ENCODE measurements around the gene METTL25. TPM values are rescaled to one million over a fixed set of nuclear protein-coding genes. Genes with fewer than 3 reads are reported as not detected.
A peak's percentile ranks its signal among the peaks of the same experiment; 100 is the strongest.

METTL25 gene
- total and polyA plus RNA-seq, 5 experiments from 2014 or later, result 8.2 to 20.3 (median 12.4) TPM

DNA sequence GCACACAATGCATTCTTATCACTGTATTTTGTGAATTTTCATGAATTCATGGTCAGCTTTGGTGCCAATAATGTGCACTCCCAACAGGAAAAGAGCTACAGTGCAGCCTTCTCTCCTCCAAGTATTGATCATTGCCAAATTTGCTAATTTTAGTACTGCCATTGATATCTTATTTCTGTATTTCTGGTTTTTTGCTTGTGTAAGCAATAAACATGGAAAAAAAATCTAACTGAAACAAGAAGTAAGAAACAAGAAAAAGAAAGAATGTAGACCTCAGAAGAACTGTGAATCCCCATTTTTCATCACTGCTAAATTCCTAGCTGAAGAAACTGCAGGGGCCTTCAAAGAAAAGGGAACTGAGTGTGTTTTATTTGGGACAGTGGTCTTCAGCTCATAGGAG is 161.2 kb downstream of the METTL25 start:
- ATAC-seq (no peak), DNase-seq (no peak)
- Mint-ChIP-seq H3K27me3 (peaks cover 0 to 3% (median 0%) of the 10 kb centered on the region in 5 donors), H3K27ac (no peak overlapping the region), H3K4me3 (no peak overlapping the region), H3K36me3 (no peaks in the 10 kb centered on the region), H3K9me3 (peaks cover 0 to 2% (median 0%) of the 10 kb centered on the region in 9 donors), H3K4me1 (no peaks in the 10 kb centered on the region)
- POLR2A ChIA-PET, result no interaction called here

DNA sequence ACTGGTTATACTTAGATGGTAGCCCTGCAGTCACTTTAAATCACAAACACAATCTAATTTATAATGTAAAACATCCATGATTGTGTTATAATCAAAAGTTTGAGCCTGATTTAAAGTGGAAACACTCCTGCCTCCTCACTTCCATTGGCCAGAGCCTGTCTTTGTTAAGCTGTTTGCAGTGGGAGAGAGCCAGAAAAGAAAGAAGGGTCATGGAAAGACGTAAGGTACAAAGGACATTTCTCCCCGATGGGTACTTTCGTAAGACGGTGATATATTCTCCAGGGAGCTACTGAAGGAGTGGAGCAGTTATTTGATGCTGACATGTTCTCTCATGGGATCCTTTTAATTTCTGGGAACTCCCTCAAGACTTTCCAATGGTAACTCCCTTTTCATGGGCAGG is 164.0 kb downstream of the METTL25 start:
- no peak for DNase-seq
- H3K9me3 Mint-ChIP-seq, result peaks cover 0 to 2% (median 0%) of the 10 kb centered on the region in 9 donors
- no peaks in the 10 kb centered on the region for H3K4me1 Mint-ChIP-seq
- no peak overlapping the region for H3K4me3 Mint-ChIP-seq
- no peak for ATAC-seq
- POLR2A ChIA-PET, result no interaction called here
- H3K36me3 Mint-ChIP-seq, result no peaks in the 10 kb centered on the region
- H3K27me3 Mint-ChIP-seq, result peaks cover 0 to 6% (median 1%) of the 10 kb centered on the region in 5 donors
- no peak overlapping the region for H3K27ac Mint-ChIP-seq

DNA sequence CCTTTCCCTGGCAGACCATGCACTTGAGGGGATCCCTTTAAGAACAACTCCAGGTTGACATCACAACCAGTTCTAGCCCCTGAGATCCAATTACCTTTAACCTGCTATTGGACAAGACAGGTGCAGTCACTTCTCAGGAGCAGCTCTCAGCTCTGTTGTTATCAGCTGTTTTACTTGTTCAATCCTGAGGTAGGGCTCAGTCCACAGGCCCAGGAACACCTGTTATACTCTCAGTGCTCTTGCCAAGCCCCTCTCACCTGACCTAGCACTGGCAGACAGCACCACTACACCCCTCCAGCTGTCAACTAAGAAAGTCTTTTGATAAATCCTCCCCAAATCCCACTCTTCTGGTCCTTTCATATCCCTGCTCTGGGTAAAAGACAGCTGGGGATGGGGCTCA is 164.4 kb downstream of the METTL25 start:
- ATAC-seq (no peak), DNase-seq (no peak)
- H3K36me3 Mint-ChIP-seq, result no peaks in the 10 kb centered on the region
- no peaks in the 10 kb centered on the region for H3K4me1 Mint-ChIP-seq
- POLR2A ChIA-PET, result no interaction called here
- H3K9me3 Mint-ChIP-seq, result no peaks in the 10 kb centered on the region
- H3K4me3 Mint-ChIP-seq, result no peak overlapping the region
- peaks cover 0 to 6% (median 2%) of the 10 kb centered on the region in 5 donors for H3K27me3 Mint-ChIP-seq
- H3K27ac Mint-ChIP-seq, result no peak overlapping the region

DNA sequence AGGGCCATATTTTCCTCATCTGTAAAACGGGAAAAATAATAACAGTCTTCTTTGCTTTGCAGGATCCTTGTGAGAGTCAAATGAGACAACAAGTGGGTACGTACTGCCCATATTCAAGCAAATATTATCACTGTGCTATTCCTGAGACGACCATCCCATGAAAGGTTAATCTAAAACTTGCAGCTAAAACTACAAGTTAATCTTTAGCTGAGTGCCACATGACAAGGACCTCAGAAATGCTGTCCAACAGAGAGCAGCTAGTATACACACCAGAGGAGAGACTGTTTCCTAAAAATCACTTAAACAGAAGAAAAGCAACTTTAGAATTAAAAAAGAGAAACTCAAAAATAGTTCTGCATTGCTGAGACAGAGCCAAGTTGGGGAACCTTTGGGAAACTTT is 165.7 kb downstream of the METTL25 start:
- ATAC-seq (no peak), DNase-seq (no peak)
- no peak overlapping the region for H3K4me3 Mint-ChIP-seq
- H3K27me3 Mint-ChIP-seq, result peaks cover 0 to 6% (median 0%) of the 10 kb centered on the region in 5 donors
- POLR2A ChIA-PET, result no interaction called here
- no peaks in the 10 kb centered on the region for H3K4me1 Mint-ChIP-seq
- no peaks in the 10 kb centered on the region for H3K9me3 Mint-ChIP-seq
- no peak overlapping the region for H3K27ac Mint-ChIP-seq
- H3K36me3 Mint-ChIP-seq, result no peaks in the 10 kb centered on the region

- POLR2A ChIA-PET, result no interaction called here
- H3K9me3 Mint-ChIP-seq, result no peaks in the 10 kb centered on the region
- H3K36me3 Mint-ChIP-seq, result no peaks in the 10 kb centered on the region
- H3K27me3 Mint-ChIP-seq, result peaks cover 0 to 6% (median 0%) of the 10 kb centered on the region in 5 donors
- H3K27ac Mint-ChIP-seq, result no peak overlapping the region
- H3K4me1 Mint-ChIP-seq, result no peaks in the 10 kb centered on the region
- H3K4me3 Mint-ChIP-seq, result no peak overlapping the region
- DNase-seq, result no peak
- ATAC-seq, result no peak
These were observed 166.3 kb downstream of the METTL25 start for GRCh38 chr12:82524641-82525040.

DNA sequence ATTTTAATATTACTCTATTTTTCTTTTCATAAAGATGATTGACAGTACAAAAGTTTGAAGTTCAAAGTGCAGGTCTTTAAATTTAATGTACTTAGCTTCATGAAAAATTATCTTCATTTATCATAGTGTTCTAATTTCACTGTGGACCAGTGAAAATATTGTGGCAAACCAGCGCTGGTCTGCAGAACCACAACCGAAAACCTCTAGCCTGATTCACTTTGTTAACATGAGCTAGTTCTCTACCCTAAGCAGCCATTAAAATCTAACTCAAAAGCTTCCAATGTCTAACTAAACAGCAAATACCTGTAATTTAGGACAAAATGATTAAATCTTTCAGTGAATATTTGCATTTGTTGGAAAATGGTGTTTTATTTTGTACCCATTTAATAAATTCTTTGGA is 167.3 kb downstream of the METTL25 start:
- H3K27ac Mint-ChIP-seq, result no peak overlapping the region
- no peaks in the 10 kb centered on the region for H3K9me3 Mint-ChIP-seq
- H3K27me3 Mint-ChIP-seq, result peaks cover 0 to 6% (median 2%) of the 10 kb centered on the region in 5 donors
- no peaks in the 10 kb centered on the region for H3K4me1 Mint-ChIP-seq
- no peak overlapping the region for H3K4me3 Mint-ChIP-seq
- POLR2A ChIA-PET, result no interaction called here
- DNase-seq, result no peak
- H3K36me3 Mint-ChIP-seq, result no peaks in the 10 kb centered on the region
- no peak for ATAC-seq

- H3K27ac Mint-ChIP-seq, result no peak overlapping the region
- peaks cover 0 to 6% (median 2%) of the 10 kb centered on the region in 5 donors for H3K27me3 Mint-ChIP-seq
- ATAC-seq (no peak), DNase-seq (peak in 4 of 10 donors; percentile 1 to 35 (median 14))
- POLR2A ChIA-PET, result no interaction called here
- H3K4me1 Mint-ChIP-seq, result no peaks in the 10 kb centered on the region
- no peaks in the 10 kb centered on the region for H3K36me3 Mint-ChIP-seq
- no peaks in the 10 kb centered on the region for H3K9me3 Mint-ChIP-seq
- no peak overlapping the region for H3K4me3 Mint-ChIP-seq
These were observed 168.9 kb downstream of the METTL25 start for GRCh38 chr12:82527165-82527780.

Other genes starting within 250 kb of the METTL25 start
- gene CCDC59, start 142 bp upstream of the METTL25 start, total RNA-seq, result 10 to 100 TPM; 83.5 to 84.8 TPM
- 100 to 1,000 TPM in 1 of 3 donors, 10 to 100 TPM in 2; 71.6 to 101 (median 97.0) TPM for gene CCDC59, start 142 bp upstream of the METTL25 start, polyA plus RNA-seq

Data from naive thymus-derived CD8-positive, alpha-beta T cell (primary cell).